EH (cell line): ENCODE data around the gene PAF1.
A peak's percentile ranks its signal among the peaks of the same experiment; 100 is the strongest.
"Not testable (repeated sequence)": the region's sequence is repeated elsewhere in the genome, so short reads cannot be mapped to it uniquely, and the experiment has no call there.

ENCODE experiments used
- DNase-seq: peaks from one replicate; pipeline ENCODE4 v3.0.0-alpha.2; 2015; ENCODE audit warnings: low read depth

The PAF1 gene

GRCh38 chr19:39381910-39382611 lies 8.8 kb downstream of the PAF1 start:
- peak; percentile 30 for DNase-seq

GRCh38 chr19:39380521-39381502 lies 10.1 kb downstream of the PAF1 start:
- no peak for DNase-seq

- no peak for DNase-seq
These were observed 11.0 kb downstream of the PAF1 start for GRCh38 chr19:39379865-39380396.

- not testable (repeated sequence) for DNase-seq
These were observed 11.5 kb downstream of the PAF1 start for GRCh38 chr19:39379366-39379765.

GRCh38 chr19:39377373-39378362 lies 13.2 kb downstream of the PAF1 start:
- no peak for DNase-seq

GRCh38 chr19:39375929-39376328 lies 15.0 kb downstream of the PAF1 start:
- DNase-seq: no peak

- DNase-seq: peak; percentile 69
These were observed 18.0 kb downstream of the PAF1 start for GRCh38 chr19:39372941-39373340.

GRCh38 chr19:39372047-39372802 lies 18.7 kb downstream of the PAF1 start:
- DNase-seq: peak; percentile 99

GRCh38 chr19:39370735-39371134 lies 20.2 kb downstream of the PAF1 start:
- DNase-seq: no peak

GRCh38 chr19:39369200-39369599 lies 21.7 kb downstream of the PAF1 start:
- DNase-seq: no peak

GRCh38 chr19:39365531-39365930 lies 25.4 kb downstream of the PAF1 start:
- no peak for DNase-seq

- DNase-seq: peak; percentile 71
These were observed 26.9 kb downstream of the PAF1 start for GRCh38 chr19:39363901-39364457.

- peak; percentile 86 for DNase-seq
These were observed 27.9 kb downstream of the PAF1 start for GRCh38 chr19:39362682-39363657.

- DNase-seq: no peak
These were observed 30.3 kb downstream of the PAF1 start for GRCh38 chr19:39360599-39360998.

GRCh38 chr19:39359026-39359425 lies 31.9 kb downstream of the PAF1 start:
- DNase-seq: no peak

GRCh38 chr19:39356647-39357046 lies 34.3 kb downstream of the PAF1 start:
- DNase-seq: no peak

- DNase-seq: no peak
These were observed 34.8 kb downstream of the PAF1 start for GRCh38 chr19:39356073-39356472.

- DNase-seq: no peak
These were observed 35.7 kb downstream of the PAF1 start for GRCh38 chr19:39355253-39355652.
